Neural crest cell (in vitro differentiated cells): ENCODE data around the gene ARID3A. TPM values are rescaled to one million over a fixed set of nuclear protein-coding genes. Genes with fewer than 3 reads are reported as not detected.

ENCODE experiments used
- DNase-seq: peaks from one replicate; pipeline ENCODE4 v3.0.0; 2021; ENCODE audit warnings: low read depth, mixed read lengths, low spot score
- H3K27ac Mint-ChIP-seq: one replicate; pipeline ENCODE4 v1.8.0; 2021; ENCODE audit warnings: mild to moderate bottlenecking, mixed read lengths; ENCODE audit not compliant: unreplicated experiment
- H3K27me3 Mint-ChIP-seq: 2 replicates; pipeline ENCODE4 v1.8.0; 2021; ENCODE audit warnings: low read depth, mild to moderate bottlenecking, mixed read lengths
- H3K36me3 Mint-ChIP-seq: 2 replicates; pipeline ENCODE4 v1.8.0; 2021; ENCODE audit warnings: low read depth, mild to moderate bottlenecking, mixed read lengths
- H3K4me1 Mint-ChIP-seq: 2 replicates; pipeline ENCODE4 v1.8.0; 2021; ENCODE audit warnings: mixed read lengths
- H3K4me3 Mint-ChIP-seq: one replicate; pipeline ENCODE4 v1.8.0; 2021; ENCODE audit warnings: mild to moderate bottlenecking, mixed read lengths
- H3K9me3 Mint-ChIP-seq: 2 replicates; pipeline ENCODE4 v1.8.0; 2021; ENCODE audit warnings: mixed read lengths
- total RNA-seq: library from RNA; stranded (reverse); gene quantifications from 2 replicates; pipeline ENCODE4 v1.2.1, GENCODE V29; 2021
- TF ChIP-seq, protein P1 (sequence below): fragments of 200-600 bp; sonication (generic); conservative IDR thresholded peaks from 2 replicates; pipeline ENCODE4 v1.5.0; 2021; ENCODE audit warnings: antibody characterized with exemption, mild to moderate bottlenecking

Gene ARID3A
- total RNA-seq, 1 donor from 2014 or later, result 48.4 TPM

DNA sequence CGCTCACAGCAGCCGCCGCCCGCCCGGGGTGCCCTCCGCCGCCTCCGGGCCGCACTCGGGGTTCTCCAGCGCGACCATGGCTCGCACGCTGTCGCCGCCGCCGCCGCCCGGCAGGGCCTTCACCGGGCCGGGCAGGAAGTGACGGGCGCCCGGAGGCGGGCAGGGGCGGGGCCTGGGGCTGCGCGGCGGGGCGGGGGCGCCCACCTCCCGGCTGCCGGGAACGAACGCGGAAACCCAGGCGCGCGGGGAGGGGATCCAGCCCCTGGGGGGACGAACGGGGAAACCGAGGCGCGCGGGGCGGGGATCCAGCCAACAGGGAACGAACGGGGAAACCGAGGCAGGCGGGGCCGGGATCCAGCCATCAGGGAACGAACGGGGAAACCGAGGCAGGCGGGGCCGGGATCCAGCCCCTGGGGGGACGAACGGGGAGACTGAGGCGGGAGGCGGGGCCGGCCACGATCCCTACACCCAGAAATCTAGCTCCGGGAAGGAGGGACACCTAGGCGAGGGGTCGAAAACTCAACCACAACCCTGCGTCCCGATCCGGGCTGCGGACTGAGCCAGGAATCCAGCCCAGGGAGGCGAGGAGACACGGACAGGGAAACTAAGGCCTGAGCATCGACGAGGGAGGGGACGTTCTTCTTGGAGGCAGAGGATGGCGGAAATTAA is 12.6 kb upstream of the ARID3A start, which contains the start of gene R3HDM4:
Gene R3HDM4, minus strand, starts transcription at position 140 of the 669 bp plus-strand sequence. Its CDS starts 62 bp downstream, at position 78.
- H3K36me3 Mint-ChIP-seq, result no peaks in the 10 kb centered on the region
- no peaks in the 10 kb centered on the region for H3K4me1 Mint-ChIP-seq
- DNase-seq, result peak; percentile 61
- H3K9me3 Mint-ChIP-seq, result no peaks in the 10 kb centered on the region
- H3K4me3 Mint-ChIP-seq, result peak within 1 kb of the TSS; percentile 85
- TF ChIP-seq, protein P1, sequence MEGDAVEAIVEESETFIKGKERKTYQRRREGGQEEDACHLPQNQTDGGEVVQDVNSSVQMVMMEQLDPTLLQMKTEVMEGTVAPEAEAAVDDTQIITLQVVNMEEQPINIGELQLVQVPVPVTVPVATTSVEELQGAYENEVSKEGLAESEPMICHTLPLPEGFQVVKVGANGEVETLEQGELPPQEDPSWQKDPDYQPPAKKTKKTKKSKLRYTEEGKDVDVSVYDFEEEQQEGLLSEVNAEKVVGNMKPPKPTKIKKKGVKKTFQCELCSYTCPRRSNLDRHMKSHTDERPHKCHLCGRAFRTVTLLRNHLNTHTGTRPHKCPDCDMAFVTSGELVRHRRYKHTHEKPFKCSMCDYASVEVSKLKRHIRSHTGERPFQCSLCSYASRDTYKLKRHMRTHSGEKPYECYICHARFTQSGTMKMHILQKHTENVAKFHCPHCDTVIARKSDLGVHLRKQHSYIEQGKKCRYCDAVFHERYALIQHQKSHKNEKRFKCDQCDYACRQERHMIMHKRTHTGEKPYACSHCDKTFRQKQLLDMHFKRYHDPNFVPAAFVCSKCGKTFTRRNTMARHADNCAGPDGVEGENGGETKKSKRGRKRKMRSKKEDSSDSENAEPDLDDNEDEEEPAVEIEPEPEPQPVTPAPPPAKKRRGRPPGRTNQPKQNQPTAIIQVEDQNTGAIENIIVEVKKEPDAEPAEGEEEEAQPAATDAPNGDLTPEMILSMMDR, result no peak
- H3K27me3 Mint-ChIP-seq, result peaks cover 14% of the 10 kb centered on the region
- H3K27ac Mint-ChIP-seq, result peak within 1 kb of the TSS; percentile 6

DNA sequence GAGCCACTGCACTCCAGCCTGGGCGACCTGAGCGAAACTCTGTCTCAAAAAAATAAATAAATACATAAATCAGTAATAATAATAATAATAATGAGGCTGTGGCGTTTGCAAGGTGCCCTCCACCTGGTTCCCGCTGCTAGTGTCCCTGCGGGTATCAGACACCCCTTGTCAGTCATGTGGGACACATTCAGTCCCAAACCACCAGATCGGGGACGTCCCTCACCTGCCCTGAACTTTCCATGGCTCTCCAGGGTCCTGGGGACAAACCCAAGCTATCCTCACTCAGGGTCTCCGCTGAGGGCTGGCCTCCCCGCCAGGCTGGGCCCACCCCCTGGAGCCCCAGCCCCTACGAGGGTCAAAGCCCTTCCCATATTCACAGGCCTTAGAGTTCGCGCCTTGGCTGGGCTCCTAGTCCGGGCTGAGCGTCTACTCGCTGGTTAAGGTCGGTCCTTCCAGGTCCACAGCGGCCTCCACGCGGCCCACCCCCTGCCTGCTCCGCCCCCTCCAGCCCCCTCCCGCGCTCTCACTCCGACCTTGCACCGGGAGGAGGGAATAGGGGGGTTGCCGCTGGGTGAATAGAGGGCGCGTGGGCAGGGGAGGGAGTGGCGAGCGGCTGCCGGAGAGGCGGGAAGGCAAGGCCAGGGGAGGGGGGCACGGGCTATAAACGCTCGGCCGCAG is 9.1 kb upstream of the ARID3A start:
- H3K4me3 Mint-ChIP-seq, result peak overlapping the region; percentile 61
- H3K27me3 Mint-ChIP-seq, result peaks cover 44% of the 10 kb centered on the region
- no peaks in the 10 kb centered on the region for H3K9me3 Mint-ChIP-seq
- H3K27ac Mint-ChIP-seq, result no peak overlapping the region
- DNase-seq, result no peak
- H3K36me3 Mint-ChIP-seq, result no peaks in the 10 kb centered on the region
- TF ChIP-seq, protein P1, result no peak
- peaks cover 1% of the 10 kb centered on the region for H3K4me1 Mint-ChIP-seq

GRCh38 chr19:917323-918151 is 8.3 kb upstream of the ARID3A start, which contains the start of gene KISS1R:
Gene KISS1R, plus strand, starts transcription at chr19:917333. Its CDS starts 170 bp downstream, at chr19:917503.
- peaks cover 4% of the 10 kb centered on the region for H3K4me1 Mint-ChIP-seq

DNA sequence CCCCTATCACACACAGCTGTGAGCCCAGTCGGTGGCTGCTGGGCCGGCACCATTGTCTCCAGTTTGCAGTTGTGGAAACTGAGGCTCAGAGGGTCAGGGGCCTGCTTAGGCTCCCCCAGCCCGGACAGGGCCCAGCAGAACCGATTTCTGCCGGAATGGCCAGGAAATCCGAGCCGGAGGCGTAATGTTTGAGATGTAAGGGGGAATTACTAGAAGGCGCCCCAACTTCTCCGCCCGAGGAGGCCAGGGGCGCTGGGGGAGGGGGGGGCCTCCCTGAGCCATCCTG is 7.7 kb upstream of the ARID3A start:
- Mint-ChIP-seq H3K4me3 (peak overlapping the region; percentile 65), H3K9me3 (no peaks in the 10 kb centered on the region), H3K27me3 (peaks cover 48% of the 10 kb centered on the region), H3K27ac (no peak overlapping the region), H3K4me1 (peaks cover 4% of the 10 kb centered on the region), H3K36me3 (no peaks in the 10 kb centered on the region)
- TF ChIP-seq, protein P1, result no peak
- no peak for DNase-seq

More at GRCh38 chr19:917323-918151, 8.3 kb upstream of the ARID3A start, which contains the start of gene KISS1R:
- no peak within 1 kb of the TSS for H3K27ac Mint-ChIP-seq
- no peaks in the 10 kb centered on the region for H3K9me3 Mint-ChIP-seq
- H3K36me3 Mint-ChIP-seq, result no peaks in the 10 kb centered on the region
- TF ChIP-seq, protein P1, result peak; percentile 59
- peak within 1 kb of the TSS; percentile 65 for H3K4me3 Mint-ChIP-seq
- DNase-seq, result peak; percentile 55
- H3K27me3 Mint-ChIP-seq, result peaks cover 48% of the 10 kb centered on the region

DNA sequence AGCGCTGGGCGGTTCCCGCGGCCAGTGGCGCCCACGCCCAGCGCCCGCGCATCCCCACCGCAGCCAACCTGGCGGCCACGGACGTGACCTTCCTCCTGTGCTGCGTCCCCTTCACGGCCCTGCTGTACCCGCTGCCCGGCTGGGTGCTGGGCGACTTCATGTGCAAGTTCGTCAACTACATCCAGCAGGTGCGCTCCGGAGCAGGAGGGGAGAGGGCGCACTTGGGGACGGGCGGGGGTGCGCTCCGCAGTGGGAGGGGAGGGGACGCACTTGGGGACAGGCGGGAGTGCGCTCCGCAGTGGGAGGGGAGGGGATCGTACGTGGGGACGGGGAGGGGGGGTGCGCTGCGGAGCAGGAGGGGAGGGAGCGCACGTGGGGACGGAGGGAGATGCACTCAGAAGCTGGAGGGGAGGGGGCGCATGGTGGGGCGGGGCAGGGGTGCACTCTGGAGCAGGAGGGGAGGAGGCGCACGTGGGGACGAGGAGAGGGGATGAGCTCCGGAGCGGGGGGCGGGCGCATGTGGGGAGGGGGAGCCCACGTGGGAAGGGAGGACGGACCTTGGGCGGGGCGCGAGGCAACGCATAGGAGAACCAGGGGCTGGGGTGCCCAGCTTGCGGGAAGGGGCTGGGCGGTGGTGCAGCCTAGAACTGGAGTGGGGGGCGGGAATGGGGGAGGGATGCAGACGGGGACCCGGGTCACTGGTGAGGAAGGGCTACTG is 7.2 kb upstream of the ARID3A start:
- Mint-ChIP-seq H3K36me3 (no peaks in the 10 kb centered on the region), H3K27ac (no peak overlapping the region), H3K4me3 (no peak overlapping the region), H3K4me1 (peaks cover 8% of the 10 kb centered on the region), H3K27me3 (peaks cover 52% of the 10 kb centered on the region), H3K9me3 (no peaks in the 10 kb centered on the region)
- TF ChIP-seq, protein P1, result no peak
- no peak for DNase-seq
